ENCODE measurements around the gene TMEM51. TPM values are rescaled to one million over a fixed set of nuclear protein-coding genes. Genes with fewer than 3 reads are reported as not detected.

TMEM51 gene
- total RNA-seq, 1 experiment from 2014 or later: 1.7 TPM

DNA sequence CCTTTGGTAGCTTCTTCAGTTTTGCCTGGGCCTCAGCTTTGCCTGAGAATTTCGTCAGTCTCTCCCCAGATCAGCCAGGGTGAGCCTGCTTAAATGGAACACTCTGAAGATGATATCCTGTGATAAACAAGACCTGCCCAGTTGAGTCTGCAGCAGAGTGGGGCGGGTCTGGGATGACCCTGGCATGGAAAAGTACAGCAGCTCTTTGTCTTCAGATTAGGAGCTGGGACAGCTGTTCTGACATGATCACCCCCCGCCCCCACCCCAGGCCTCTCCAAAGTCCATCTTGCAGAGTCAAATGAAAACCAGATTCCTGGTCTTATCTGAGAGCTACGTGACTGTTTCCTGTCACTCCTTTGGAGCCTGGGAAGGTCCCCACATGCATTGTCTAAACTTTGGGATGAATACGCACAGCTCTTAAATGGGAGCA, 2.2 kb upstream of the TMEM51 start:
- no TSS peak for BruUV-seq (replicated peaks)
- Histone ChIP-seq H3K27ac (ENCODE audit: low read depth, low read length, poor library complexity, severe bottlenecking) (no peak overlapping the region), H3K27me3 (replicated peaks; ENCODE audit: insufficient read depth, low read depth, low read length, poor library complexity) (no peaks in the 10 kb centered on the region), H3K4me1 (ENCODE audit: insufficient read depth, low read length, poor library complexity, severe bottlenecking) (peaks cover 13% of the 10 kb centered on the region), H3K9me3 (ENCODE audit: low read depth, low read length, poor library complexity, severe bottlenecking) (no peaks in the 10 kb centered on the region), H3K4me3 (ENCODE audit: low read depth, low read length, poor library complexity, severe bottlenecking) (no peak overlapping the region), H3K36me3 (ENCODE audit: insufficient read depth, low read length, poor library complexity, severe bottlenecking) (no peaks in the 10 kb centered on the region)
- intact Hi-C loops (cut with micrococcal nuclease; ENCODE audit: unreplicated experiment): no loop called here
- no peak for TF ChIP-seq EZH2 (IDR thresholded peaks at IDR 0.05; ENCODE audit: borderline replicate concordance, low read depth, low read length, poor library complexity, severe bottlenecking)
- TF ChIP-seq, protein P1, sequence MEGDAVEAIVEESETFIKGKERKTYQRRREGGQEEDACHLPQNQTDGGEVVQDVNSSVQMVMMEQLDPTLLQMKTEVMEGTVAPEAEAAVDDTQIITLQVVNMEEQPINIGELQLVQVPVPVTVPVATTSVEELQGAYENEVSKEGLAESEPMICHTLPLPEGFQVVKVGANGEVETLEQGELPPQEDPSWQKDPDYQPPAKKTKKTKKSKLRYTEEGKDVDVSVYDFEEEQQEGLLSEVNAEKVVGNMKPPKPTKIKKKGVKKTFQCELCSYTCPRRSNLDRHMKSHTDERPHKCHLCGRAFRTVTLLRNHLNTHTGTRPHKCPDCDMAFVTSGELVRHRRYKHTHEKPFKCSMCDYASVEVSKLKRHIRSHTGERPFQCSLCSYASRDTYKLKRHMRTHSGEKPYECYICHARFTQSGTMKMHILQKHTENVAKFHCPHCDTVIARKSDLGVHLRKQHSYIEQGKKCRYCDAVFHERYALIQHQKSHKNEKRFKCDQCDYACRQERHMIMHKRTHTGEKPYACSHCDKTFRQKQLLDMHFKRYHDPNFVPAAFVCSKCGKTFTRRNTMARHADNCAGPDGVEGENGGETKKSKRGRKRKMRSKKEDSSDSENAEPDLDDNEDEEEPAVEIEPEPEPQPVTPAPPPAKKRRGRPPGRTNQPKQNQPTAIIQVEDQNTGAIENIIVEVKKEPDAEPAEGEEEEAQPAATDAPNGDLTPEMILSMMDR (conservative IDR thresholded peaks at IDR 0.05; ENCODE audit: low read depth, low read length): no peak
- POLR2A ChIA-PET (ENCODE audit: low non-redundant PET): no interaction called here
- CTCF ChIA-PET: no interaction called here
- DNase-seq (ENCODE audit: low spot score): no peak

DNA sequence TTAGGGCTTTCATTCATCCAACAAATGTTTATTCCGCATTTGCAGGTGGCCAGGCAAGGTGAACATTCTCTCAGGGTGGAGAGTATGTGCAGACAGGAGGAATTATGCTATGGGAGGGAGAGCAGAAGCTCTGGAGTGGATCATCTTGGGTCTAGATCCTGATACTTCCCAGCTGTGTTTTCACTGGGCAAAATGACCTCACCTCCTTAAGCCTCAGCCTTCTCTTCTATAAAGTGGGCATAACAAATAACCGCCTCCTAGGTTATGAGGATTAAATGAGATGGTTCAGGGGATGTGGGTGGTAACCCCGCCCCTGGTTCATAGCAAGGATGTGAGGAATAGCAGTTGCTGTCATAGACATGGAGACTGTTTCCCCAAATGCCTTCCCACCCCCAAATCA, 1.7 kb upstream of the TMEM51 start:
- no peaks in the 10 kb centered on the region for H3K36me3 ChIP-seq (ENCODE audit: insufficient read depth, low read length, poor library complexity, severe bottlenecking)
- H3K27me3 ChIP-seq (replicated peaks; ENCODE audit: insufficient read depth, low read depth, low read length, poor library complexity): no peaks in the 10 kb centered on the region
- peaks cover 13% of the 10 kb centered on the region for H3K4me1 ChIP-seq (ENCODE audit: insufficient read depth, low read length, poor library complexity, severe bottlenecking)
- H3K9me3 ChIP-seq (ENCODE audit: low read depth, low read length, poor library complexity, severe bottlenecking): no peaks in the 10 kb centered on the region
- CTCF ChIA-PET: interaction anchor here (1.0 to 1.2 kb wide), 2 partner anchors 23 to 120 kb away, joined by 3 to 5 read pairs; no protein-coding TSS in a partner anchor
- H3K27ac ChIP-seq (ENCODE audit: low read depth, low read length, poor library complexity, severe bottlenecking): no peak overlapping the region
- intact Hi-C loops (cut with micrococcal nuclease; ENCODE audit: unreplicated experiment): loop anchor here (1.0 kb wide), 1 partner anchor 120 kb away; no protein-coding TSS in a partner anchor
- H3K4me3 ChIP-seq (ENCODE audit: low read depth, low read length, poor library complexity, severe bottlenecking): no peak overlapping the region
- TF ChIP-seq, protein P1 (conservative IDR thresholded peaks at IDR 0.05; ENCODE audit: low read depth, low read length): no peak
- TF ChIP-seq EZH2 (IDR thresholded peaks at IDR 0.05; ENCODE audit: borderline replicate concordance, low read depth, low read length, poor library complexity, severe bottlenecking): no peak
- no TSS peak for BruUV-seq (replicated peaks)
- DNase-seq (ENCODE audit: low spot score): no peak
- POLR2A ChIA-PET (ENCODE audit: low non-redundant PET): no interaction called here

- no peaks in the 10 kb centered on the region for H3K9me3 ChIP-seq (ENCODE audit: low read depth, low read length, poor library complexity, severe bottlenecking)
- H3K4me3 ChIP-seq (ENCODE audit: low read depth, low read length, poor library complexity, severe bottlenecking): peak overlapping the region; percentile 62
- H3K27ac ChIP-seq (ENCODE audit: low read depth, low read length, poor library complexity, severe bottlenecking): no peak overlapping the region
- DNase-seq (ENCODE audit: low spot score): peak; percentile 84
- BruUV-seq (replicated peaks): no TSS peak
- POLR2A ChIA-PET (ENCODE audit: low non-redundant PET): no interaction called here
- TF ChIP-seq, protein P1 (conservative IDR thresholded peaks at IDR 0.05; ENCODE audit: low read depth, low read length): peak; percentile 79
- TF ChIP-seq EZH2 (IDR thresholded peaks at IDR 0.05; ENCODE audit: borderline replicate concordance, low read depth, low read length, poor library complexity, severe bottlenecking): no peak
- no peaks in the 10 kb centered on the region for H3K27me3 ChIP-seq (replicated peaks; ENCODE audit: insufficient read depth, low read depth, low read length, poor library complexity)
- intact Hi-C loops (cut with micrococcal nuclease; ENCODE audit: unreplicated experiment): loop anchor here (1.0 kb wide), 1 partner anchor 120 kb away; no protein-coding TSS in a partner anchor
- H3K4me1 ChIP-seq (ENCODE audit: insufficient read depth, low read length, poor library complexity, severe bottlenecking): peaks cover 13% of the 10 kb centered on the region
- H3K36me3 ChIP-seq (ENCODE audit: insufficient read depth, low read length, poor library complexity, severe bottlenecking): no peaks in the 10 kb centered on the region
- CTCF ChIA-PET: interaction anchor here (0.6 to 1.2 kb wide), 4 partner anchors 24 to 276 kb away, joined by 3 to 5 read pairs (median 3); no protein-coding TSS in a partner anchor
These were observed 996 bp upstream of the TMEM51 start for GRCh38 chr1:15152318-15153183.
